HG03432 (cell line): ENCODE measurements around the gene CD7.

Source experiments
- ATAC-seq: cut with Tn5 transposase; IDR thresholded peaks from one replicate; pipeline ENCODE4 v1.9.1; 2021; ENCODE audit warnings: mild to moderate bottlenecking, moderate library complexity; ENCODE audit not compliant: unreplicated experiment

Gene CD7

GRCh38 chr17:82316651-82317393 lies 586 bp downstream of the CD7 start:
- no peak for ATAC-seq

DNA sequence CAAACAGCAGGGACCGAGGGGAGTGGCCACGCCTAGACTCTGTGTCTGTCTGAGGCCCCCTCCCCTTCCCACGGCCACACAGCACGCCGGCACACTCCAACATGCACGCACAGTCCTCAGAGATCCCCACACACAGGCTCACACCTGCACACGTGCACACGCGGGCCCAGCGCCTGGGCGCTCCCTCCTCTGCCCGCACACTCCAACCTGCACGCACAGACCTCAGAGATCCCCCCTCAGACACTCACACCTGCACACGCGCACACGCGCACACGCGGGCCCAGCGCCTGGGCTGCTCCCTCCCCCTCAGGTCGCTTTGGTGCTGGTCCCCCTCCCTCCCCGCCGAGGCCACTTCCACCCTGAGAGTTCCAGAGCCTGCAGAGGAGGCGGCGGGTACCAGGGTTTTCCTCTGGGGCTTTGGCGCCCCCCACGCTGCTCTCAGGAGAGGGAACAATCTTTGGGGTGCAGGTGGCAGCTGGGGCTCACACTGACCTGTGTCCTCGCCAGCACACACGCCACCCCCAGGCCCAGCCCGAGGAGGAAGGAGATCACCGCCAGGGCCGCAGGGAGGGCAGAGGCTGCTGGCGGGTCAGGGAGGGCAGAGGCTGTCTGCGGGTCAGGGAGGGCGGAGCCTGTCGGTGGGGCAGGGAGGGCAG lies 1.6 kb downstream of the CD7 start:
- no peak for ATAC-seq

GRCh38 chr17:82314727-82315605 lies 2.4 kb downstream of the CD7 start:
- ATAC-seq: no peak

DNA sequence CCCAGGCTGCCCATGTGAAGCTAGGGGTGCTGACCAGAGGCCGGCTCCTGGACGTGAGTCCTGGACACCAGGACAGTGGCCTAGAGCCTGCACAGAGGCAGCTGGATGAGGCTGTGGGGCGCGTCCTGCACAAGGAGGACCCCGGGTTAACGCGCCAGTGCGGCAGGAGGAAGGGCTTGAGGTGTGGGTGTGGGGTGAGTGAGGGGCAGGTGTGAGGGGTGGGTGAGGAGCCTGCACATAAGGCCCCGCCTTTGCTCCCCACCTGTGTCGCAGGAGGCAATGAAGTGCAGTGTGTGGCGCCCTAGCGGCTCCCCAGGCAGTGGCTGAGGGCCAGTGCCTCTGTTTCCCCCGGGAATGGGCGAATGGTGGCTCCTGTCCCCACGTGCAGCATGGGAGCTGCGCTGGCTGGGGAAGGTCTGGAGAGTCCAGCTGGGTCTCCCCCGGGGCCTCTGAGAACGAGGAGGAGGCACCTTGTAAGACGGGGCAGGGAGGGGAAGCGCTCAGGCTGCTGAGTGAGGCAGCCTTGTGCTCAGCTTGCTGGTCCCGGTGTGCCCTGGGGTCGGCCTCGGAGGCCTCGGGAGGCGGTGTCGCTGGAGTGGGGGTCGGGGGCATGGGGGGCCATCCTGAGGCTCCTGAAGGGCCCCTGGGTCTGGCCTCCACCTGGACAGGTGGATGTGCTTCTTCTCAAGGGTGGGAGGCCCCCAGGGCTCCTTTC lies 3.2 kb downstream of the CD7 start:
- no peak for ATAC-seq

GRCh38 chr17:82313195-82314011 lies 4.0 kb downstream of the CD7 start:
- ATAC-seq: no peak

DNA sequence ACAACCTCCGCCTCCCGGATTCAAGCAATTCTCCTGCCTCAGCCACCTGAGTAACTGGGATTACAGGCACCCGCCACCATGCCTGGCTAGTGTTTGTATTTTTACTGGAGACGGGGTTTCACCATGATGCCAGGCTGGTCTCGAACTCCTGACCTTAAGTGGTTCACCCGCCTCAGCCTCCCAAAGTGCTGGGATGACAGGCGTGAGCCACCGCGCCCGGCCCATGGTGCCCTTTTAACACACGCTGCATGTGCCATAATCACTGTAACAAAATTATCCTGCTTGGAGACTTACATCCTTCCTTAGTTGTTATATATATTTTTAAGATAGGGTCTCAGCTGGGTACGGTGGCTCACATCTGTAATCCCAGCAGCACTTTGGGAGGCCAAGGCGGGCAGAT lies 5.4 kb downstream of the CD7 start:
- ATAC-seq: no peak

GRCh38 chr17:82310877-82311276 lies 6.5 kb downstream of the CD7 start:
- no peak for ATAC-seq

GRCh38 chr17:82309656-82310570 lies 7.5 kb downstream of the CD7 start:
- ATAC-seq: no peak

GRCh38 chr17:82305727-82306300 lies 11.6 kb downstream of the CD7 start:
- ATAC-seq: no peak

DNA sequence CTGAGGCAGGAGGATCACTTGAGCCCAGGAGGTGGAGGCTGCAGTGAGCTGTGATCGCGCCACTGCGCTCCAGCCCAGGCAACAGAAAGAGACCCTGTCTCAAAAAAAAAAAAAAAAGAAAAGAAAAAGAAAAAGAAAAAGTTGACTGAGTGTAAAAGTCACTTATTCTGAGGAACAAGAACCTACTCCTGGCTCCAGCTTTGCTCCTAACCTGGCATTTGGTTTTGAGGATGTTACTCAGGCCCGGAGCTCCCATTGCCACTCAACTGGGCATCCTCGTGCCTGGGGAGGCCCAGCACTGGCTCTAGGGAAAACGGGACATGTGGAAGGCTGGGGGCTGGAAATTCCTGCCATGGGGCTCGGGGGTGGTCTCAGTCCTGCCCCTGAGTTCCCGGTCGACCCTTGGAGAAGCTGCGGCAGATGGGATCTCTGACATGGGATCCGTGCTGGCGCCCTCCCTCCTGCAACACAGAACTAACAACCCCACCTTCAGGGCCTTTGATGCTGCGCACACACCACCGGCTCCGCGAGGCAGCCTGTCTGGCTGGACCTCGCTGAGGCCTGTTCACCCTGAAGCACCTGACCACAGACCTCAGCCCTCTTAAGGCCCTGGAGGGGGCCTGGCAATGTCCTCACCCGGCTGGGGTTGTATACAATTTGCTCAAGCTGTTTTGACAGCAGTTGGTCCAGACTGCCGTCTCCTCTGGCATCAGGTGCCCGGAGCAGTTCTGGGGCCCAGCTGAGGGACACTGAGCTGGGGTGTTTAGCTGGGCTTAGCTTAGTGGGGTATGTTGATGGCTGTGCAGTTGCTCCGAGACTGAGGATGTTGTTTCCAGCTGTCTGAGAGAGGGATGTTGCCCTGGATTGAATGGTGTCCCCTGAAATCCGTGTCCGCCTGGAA lies 12.3 kb downstream of the CD7 start:
- ATAC-seq: no peak

DNA sequence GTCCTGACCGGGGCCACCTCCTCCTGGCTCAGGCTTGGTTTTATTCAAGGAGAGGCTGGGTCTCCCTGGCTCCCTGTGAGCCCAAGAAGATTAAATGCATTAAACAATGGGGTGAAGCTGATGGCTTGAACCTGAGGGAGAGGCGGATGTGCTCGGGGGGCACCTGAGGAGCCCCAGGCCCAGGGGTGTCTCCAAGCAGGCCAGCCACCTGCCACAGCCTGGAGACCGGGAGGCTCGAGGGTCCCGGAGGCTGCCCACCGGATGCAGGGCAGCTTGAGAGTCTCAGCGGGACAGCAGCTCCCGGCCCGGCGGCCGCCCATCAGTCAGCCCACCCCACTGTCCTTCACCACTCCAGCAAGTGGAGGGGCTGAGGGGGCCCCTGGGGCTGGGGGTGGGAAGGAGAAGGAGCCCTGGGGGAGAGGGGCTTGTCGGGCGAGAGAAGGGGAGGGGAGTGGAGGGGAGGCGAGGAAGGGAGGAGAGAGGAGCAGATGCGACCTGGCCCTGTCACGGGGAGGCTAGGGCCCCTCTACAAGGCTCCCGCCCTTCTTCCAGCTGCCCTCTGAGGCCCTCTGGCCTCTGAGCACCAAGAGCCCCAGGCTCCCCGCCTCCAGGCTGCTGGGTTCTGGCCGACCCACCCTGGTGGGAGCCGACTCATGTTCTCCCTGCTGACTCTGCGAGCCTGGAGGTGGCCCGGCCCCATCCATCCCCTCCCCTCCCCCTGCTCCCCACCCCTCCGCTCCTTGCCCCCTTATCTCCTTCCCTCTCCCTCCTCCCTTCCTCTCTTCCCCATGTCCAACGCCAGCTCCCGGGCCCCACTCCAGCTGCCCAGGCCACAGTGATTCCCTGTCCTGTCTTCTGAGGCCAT lies 13.2 kb downstream of the CD7 start:
- ATAC-seq: no peak

- ATAC-seq: no peak
Measured at GRCh38 chr17:82302991-82303943, 14.1 kb downstream of the CD7 start.

DNA sequence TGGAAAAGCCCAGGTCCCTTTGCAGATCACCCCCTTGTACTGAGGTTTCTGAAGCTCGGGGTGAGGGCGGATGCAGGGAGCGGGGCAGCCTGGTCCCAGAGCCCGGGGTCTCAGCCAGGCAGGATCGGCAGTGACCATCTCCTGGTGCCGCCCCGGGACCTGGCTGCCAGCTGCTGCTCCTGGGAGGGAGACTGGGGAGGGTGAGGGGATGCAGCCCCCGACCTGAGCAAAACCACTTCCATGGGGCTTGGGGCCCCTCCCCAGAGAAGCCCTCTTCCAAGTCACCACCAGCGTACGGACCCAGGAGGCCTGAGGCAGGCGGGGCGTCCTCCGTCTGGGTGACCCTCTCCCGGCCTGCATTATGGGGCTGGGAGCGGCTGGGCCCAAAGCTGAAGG lies 14.8 kb downstream of the CD7 start:
- ATAC-seq: no peak

GRCh38 chr17:82301916-82302567 lies 15.4 kb downstream of the CD7 start:
- no peak for ATAC-seq

- no peak for ATAC-seq
Measured at GRCh38 chr17:82301300-82301915, 16.0 kb downstream of the CD7 start.
